Astrocyte (in vitro differentiated cells and primary cell): Measurements from ENCODE around the gene NDST4. TPM values are rescaled to one million over a fixed set of nuclear protein-coding genes. Genes with fewer than 3 reads are reported as not detected.

Experiments
- DNase-seq: peaks from one replicate; pipeline ENCODE4 v3.0.0-alpha.2; 2010; ENCODE audit warnings: low read depth
- FAIRE-seq: peaks from 2 replicates; lab custom pipeline; 2011; peaks lifted over from hg19 to GRCh38; lab: Jason Lieb, UNC
- H2AFZ ChIP-seq: 2 replicates; pipeline ENCODE4 v1.6.0; 2012; ENCODE audit warnings: low read depth, low read length, inconsistent platforms
- H3K27ac ChIP-seq: 2 replicates; pipeline ENCODE4 v1.5.1; 2011; ENCODE audit warnings: low read depth, low read length, inconsistent platforms
- H3K27me3 ChIP-seq: 2 replicates; pipeline ENCODE4 v1.6.0; 2011; ENCODE audit warnings: low read length, inconsistent platforms; ENCODE audit not compliant: insufficient read depth
- H3K36me3 ChIP-seq: 2 replicates; pipeline ENCODE4 v1.5.1; 2011; ENCODE audit warnings: low read length, inconsistent platforms; ENCODE audit not compliant: insufficient read depth
- H3K4me1 ChIP-seq: 2 replicates; pipeline ENCODE4 v1.5.1; 2011; ENCODE audit warnings: low read length, inconsistent platforms; ENCODE audit not compliant: insufficient read depth
- H3K4me2 ChIP-seq: 2 replicates; pipeline ENCODE4 v1.6.0; 2012; ENCODE audit warnings: low read length, inconsistent platforms
- H3K4me3 ChIP-seq: 2 replicates; pipeline ENCODE4 v1.5.1; 2011; ENCODE audit warnings: low read depth, mild to moderate bottlenecking, low read length, inconsistent platforms; ENCODE audit not compliant: insufficient read depth
- H3K79me2 ChIP-seq: 2 replicates; pipeline ENCODE4 v1.6.0; 2012; ENCODE audit warnings: mild to moderate bottlenecking, low read length, inconsistent platforms; ENCODE audit not compliant: insufficient read depth
- H3K9ac ChIP-seq: 2 replicates; pipeline ENCODE4 v1.6.0; 2012; ENCODE audit warnings: mild to moderate bottlenecking, low read length, inconsistent platforms
- H3K9me3 ChIP-seq: 2 replicates; pipeline ENCODE4 v1.5.1; 2012; ENCODE audit warnings: low read depth, mild to moderate bottlenecking, low read length, inconsistent platforms; ENCODE audit not compliant: insufficient read depth
- H4K20me1 ChIP-seq: 2 replicates; pipeline ENCODE4 v1.6.0; 2012; ENCODE audit warnings: low read length, inconsistent platforms; ENCODE audit not compliant: insufficient read depth
- H3K27ac Mint-ChIP-seq: one replicate; pipeline ENCODE4 v1.8.0; 2021; ENCODE audit warnings: mild to moderate bottlenecking, mixed read lengths; ENCODE audit not compliant: unreplicated experiment
- H3K27me3 Mint-ChIP-seq: one replicate; pipeline ENCODE4 v1.8.0; 2021; ENCODE audit warnings: low read depth, mixed read lengths; ENCODE audit not compliant: unreplicated experiment
- H3K36me3 Mint-ChIP-seq: one replicate; pipeline ENCODE4 v1.8.0; 2021; ENCODE audit warnings: low read depth, mixed read lengths; ENCODE audit not compliant: unreplicated experiment
- H3K4me1 Mint-ChIP-seq: one replicate; pipeline ENCODE4 v1.8.0; 2021; ENCODE audit warnings: low read depth, mixed read lengths; ENCODE audit not compliant: unreplicated experiment
- H3K4me3 Mint-ChIP-seq: one replicate; pipeline ENCODE4 v1.8.0; 2021; ENCODE audit warnings: mild to moderate bottlenecking, moderate library complexity, mixed read lengths; ENCODE audit not compliant: unreplicated experiment
- H3K9me3 Mint-ChIP-seq: one replicate; pipeline ENCODE4 v1.8.0; 2021; ENCODE audit warnings: mild to moderate bottlenecking, mixed read lengths; ENCODE audit not compliant: unreplicated experiment
- CTCF ChIP-seq: IDR thresholded peaks from 2 replicates; pipeline ENCODE4 v1.5.1; 2011; ENCODE audit warnings: low read depth, mild to moderate bottlenecking, inconsistent platforms, low read length, moderate library complexity; ENCODE audit not compliant: insufficient read depth
- EZH2 ChIP-seq: IDR thresholded peaks from 2 replicates; pipeline ENCODE4 v1.6.1; 2012; ENCODE audit warnings: mild to moderate bottlenecking, low read length, inconsistent platforms; ENCODE audit not compliant: insufficient read depth
- total RNA-seq: library from RNA; stranded (reverse); gene quantifications from 2 replicates; pipeline ENCODE4 v1.2.1, GENCODE V29; 2021

NDST4 gene
- total RNA-seq, 1 donor from 2014 or later = not detected

GRCh38 chr4:115082633-115083032 is 30.8 kb downstream of the NDST4 start:
- no peak overlapping the region for H3K4me3 ChIP-seq
- H3K27me3 ChIP-seq = no peaks in the 10 kb centered on the region
- FAIRE-seq = no peak
- H3K9me3 ChIP-seq = no peaks in the 10 kb centered on the region
- no peak for TF ChIP-seq EZH2
- no peak for TF ChIP-seq CTCF
- peaks cover 5% of the 10 kb centered on the region for H3K9me3 Mint-ChIP-seq
- no peaks in the 10 kb centered on the region for H3K4me1 Mint-ChIP-seq
- H3K27ac Mint-ChIP-seq = no peak overlapping the region
- H3K4me3 Mint-ChIP-seq = no peak overlapping the region
- H2AFZ ChIP-seq = no peak overlapping the region
- no peak overlapping the region for H3K27ac ChIP-seq
- no peak overlapping the region for H3K9ac ChIP-seq
- no peaks in the 10 kb centered on the region for H4K20me1 ChIP-seq
- no peaks in the 10 kb centered on the region for H3K27me3 Mint-ChIP-seq
- no peak overlapping the region for H3K4me2 ChIP-seq
- H3K79me2 ChIP-seq = no peaks in the 10 kb centered on the region
- H3K36me3 ChIP-seq = no peaks in the 10 kb centered on the region
- no peak for DNase-seq
- H3K4me1 ChIP-seq = no peaks in the 10 kb centered on the region
- H3K36me3 Mint-ChIP-seq = peaks cover 1% of the 10 kb centered on the region

DNA sequence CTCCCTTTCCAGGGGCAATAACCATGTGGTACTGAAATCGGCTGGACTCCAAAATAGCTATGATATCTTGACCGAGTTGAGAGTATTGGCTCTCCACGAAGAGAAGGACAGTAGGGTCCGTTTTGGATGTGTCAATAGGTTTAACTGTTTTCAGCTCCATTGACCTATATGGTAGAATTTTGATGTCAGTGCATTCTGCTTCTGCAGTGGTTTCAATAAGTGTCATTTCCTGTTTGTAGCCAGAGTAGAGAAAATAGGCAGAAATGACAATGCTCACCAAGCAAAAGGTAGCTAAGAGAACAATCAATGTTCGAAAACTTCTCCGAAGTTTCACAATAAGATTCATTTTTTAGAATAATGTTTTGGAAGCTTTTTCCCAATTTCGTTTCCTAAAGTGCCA is 36.7 kb downstream of the NDST4 start:
- H3K79me2 ChIP-seq = no peaks in the 10 kb centered on the region
- FAIRE-seq = no peak
- Mint-ChIP-seq H3K36me3 (no peaks in the 10 kb centered on the region), H3K4me3 (no peak overlapping the region), H3K9me3 (no peaks in the 10 kb centered on the region), H3K27ac (no peak overlapping the region), H3K27me3 (no peaks in the 10 kb centered on the region), H3K4me1 (no peaks in the 10 kb centered on the region)
- H3K9me3 ChIP-seq = no peaks in the 10 kb centered on the region
- H3K27me3 ChIP-seq = no peaks in the 10 kb centered on the region
- DNase-seq = no peak
- no peak overlapping the region for H2AFZ ChIP-seq
- no peak overlapping the region for H3K4me3 ChIP-seq
- TF ChIP-seq CTCF (no peak), EZH2 (no peak)
- no peaks in the 10 kb centered on the region for H3K36me3 ChIP-seq
- H3K9ac ChIP-seq = no peak overlapping the region
- H4K20me1 ChIP-seq = no peaks in the 10 kb centered on the region
- no peak overlapping the region for H3K27ac ChIP-seq
- H3K4me1 ChIP-seq = no peaks in the 10 kb centered on the region
- no peak overlapping the region for H3K4me2 ChIP-seq

GRCh38 chr4:115058533-115058932 is 54.9 kb downstream of the NDST4 start:
- Mint-ChIP-seq H3K36me3 (no peaks in the 10 kb centered on the region), H3K4me3 (no peak overlapping the region), H3K4me1 (no peaks in the 10 kb centered on the region), H3K9me3 (no peaks in the 10 kb centered on the region), H3K27ac (no peak overlapping the region), H3K27me3 (no peaks in the 10 kb centered on the region)
- H3K4me2 ChIP-seq = no peak overlapping the region
- H3K79me2 ChIP-seq = no peaks in the 10 kb centered on the region
- H3K4me3 ChIP-seq = no peak overlapping the region
- H3K27me3 ChIP-seq = no peaks in the 10 kb centered on the region
- TF ChIP-seq CTCF (no peak), EZH2 (no peak)
- no peaks in the 10 kb centered on the region for H3K4me1 ChIP-seq
- no peaks in the 10 kb centered on the region for H4K20me1 ChIP-seq
- no peak overlapping the region for H3K27ac ChIP-seq
- DNase-seq = no peak
- H3K9me3 ChIP-seq = no peaks in the 10 kb centered on the region
- H3K36me3 ChIP-seq = no peaks in the 10 kb centered on the region
- no peak overlapping the region for H3K9ac ChIP-seq
- H2AFZ ChIP-seq = no peak overlapping the region
- FAIRE-seq = no peak
